Cardiac ventricle fibroblast (primary cell): Measurements from ENCODE around the gene ZNF425. TPM values are rescaled to one million over a fixed set of nuclear protein-coding genes. Genes with fewer than 3 reads are reported as not detected.

Source experiments
- total RNA-seq: library from RNA; depleted of rRNA; stranded (reverse); fragments of >200 nt; gene quantifications from 2 replicates; pipeline ENCODE4 v1.2.3, GENCODE V29; 2015

Gene ZNF425
- total RNA-seq = 2.4 and 3.5 TPM in 2 replicates

DNA sequence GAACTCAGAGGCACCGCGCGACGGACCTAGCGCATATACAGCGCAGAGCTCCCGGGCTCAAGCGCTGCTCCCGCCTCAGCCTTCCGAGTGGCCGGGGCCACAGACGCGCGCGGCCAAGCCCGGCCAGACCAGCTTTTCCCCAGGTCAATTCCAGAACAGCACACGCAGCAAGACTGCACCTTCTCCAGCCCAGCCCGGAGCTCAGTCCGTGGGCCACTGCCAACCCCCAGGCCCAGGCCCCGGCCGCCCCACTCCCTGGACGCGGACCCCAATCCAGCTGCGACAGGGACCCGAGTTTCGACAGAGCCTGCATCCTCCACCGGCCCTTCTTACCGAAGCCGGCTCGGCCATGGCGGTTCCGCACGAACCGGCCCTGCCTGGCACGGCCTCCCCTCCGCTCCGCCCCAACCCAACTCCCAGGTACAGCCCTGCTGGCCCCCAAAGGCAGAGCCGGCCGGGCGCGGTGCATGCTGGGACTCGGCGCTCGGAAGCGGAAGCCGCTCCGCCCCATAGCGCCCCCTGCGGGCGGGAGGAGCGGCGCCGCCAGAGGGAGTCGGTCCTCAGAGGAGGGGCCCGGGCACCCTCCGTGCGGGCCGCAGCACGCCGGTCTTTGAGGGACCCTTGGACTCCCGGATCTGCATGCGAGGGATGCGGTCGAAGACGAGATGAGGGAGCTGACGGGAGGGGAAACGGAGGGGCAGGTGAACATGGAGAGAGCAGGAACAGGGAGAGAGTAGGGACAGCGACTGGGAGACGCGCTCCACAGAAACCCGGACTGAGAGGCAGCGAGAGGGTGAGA lies at the start of gene ZNF425:
Gene ZNF425, minus strand, starts transcription at position 462 of the 799 bp plus-strand sequence. Its CDS starts 111 bp downstream, at position 351.

GRCh38 chr7:149147072-149147751 lies 21.1 kb upstream of the ZNF425 start, which contains the start of gene ZNF398:
Gene ZNF398 (plus strand): TSS chr7:149147453. CDS start chr7:149147743, 290 bp downstream.

DNA sequence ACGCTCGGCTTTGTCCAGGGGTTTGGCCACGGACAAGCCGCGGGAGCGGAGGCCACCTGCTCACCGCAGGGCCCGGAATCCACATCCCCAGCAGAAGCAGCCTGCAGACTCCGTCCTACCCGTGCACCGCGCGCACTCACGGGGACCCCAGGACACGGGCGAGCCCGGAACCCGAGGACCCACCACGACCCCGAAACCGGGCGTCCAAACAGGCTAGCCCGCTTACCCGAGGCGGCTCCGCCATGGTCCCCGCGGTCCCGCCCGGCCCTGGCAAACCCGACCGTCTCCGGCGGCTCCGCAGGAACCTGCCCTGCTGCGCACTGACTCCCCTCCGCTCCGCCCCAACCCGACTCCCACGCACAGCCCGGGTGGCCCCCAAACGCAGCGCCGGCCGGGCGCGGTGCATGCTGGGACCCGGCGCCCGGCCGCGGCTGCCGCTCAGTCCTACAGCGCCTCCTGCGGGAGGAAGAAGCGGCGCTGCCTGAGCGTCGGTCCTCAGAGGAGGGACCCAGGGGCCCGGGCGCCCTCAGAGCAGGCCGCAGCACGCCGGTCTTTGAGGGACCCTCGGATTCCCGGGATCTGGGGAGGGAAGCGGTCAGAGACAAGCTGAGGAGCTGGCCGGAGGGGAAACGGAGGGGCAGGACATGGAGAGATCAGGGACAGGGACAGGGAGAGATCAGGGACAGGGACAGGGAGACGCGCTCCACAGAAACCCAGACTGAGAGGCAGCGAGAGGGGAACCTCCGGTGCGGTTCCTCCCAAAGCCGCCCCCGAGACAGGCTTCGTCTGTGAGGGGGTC lies 35.5 kb downstream of the ZNF425 start, which contains the start of gene ZNF786:
Gene ZNF786, minus strand, starts transcription at position 322 of the 799 bp plus-strand sequence. Its CDS starts 78 bp downstream, at position 244.

Other genes starting within 250 kb of the ZNF425 start
- 0.68 and 2.0 TPM in 2 replicates for gene EZH2, start 242.0 kb downstream of the ZNF425 start, total RNA-seq
- 207 and 246 TPM in 2 replicates for gene PDIA4, start 97.8 kb downstream of the ZNF425 start, total RNA-seq
- gene ZNF786, start 35.6 kb downstream of the ZNF425 start, total RNA-seq = 4.7 and 5.2 TPM in 2 replicates
- gene ZNF398, start 21.1 kb upstream of the ZNF425 start, total RNA-seq = 12.6 and 15.2 TPM in 2 replicates
- 21.4 and 25.5 TPM in 2 replicates for gene ZNF282, start 69.2 kb upstream of the ZNF425 start, total RNA-seq
- 6.1 and 8.2 TPM in 2 replicates for gene ZNF212, start 113.3 kb upstream of the ZNF425 start, total RNA-seq
- 7.3 and 8.3 TPM in 2 replicates for gene ZNF783, start 135.9 kb upstream of the ZNF425 start, total RNA-seq